Stimulated activated CD8-positive, alpha-beta memory T cell treated with anti-CD3 and anti-CD28 coated beads, Interleukin-2, amount 100 ng/mL, for 48 hours (primary cell): ENCODE measurements around the gene CRHR1.

ENCODE experiments used
- DNase-seq, 2 donors: peaks; one replicate each; pipeline ENCODE4 v3.0.0-alpha.2; 2020; ENCODE audit warnings: low read depth in 2 of 2

Gene CRHR1

GRCh38 chr17:45867702-45868101 lies 83.6 kb downstream of the CRHR1 start:
- no peak for DNase-seq

- DNase-seq = no peak
These were observed 84.2 kb downstream of the CRHR1 start for GRCh38 chr17:45868276-45868675.

GRCh38 chr17:45869676-45870341 lies 85.7 kb downstream of the CRHR1 start:
- DNase-seq = no peak

GRCh38 chr17:45870342-45870974 lies 86.3 kb downstream of the CRHR1 start:
- DNase-seq = no peak

GRCh38 chr17:45871718-45872117 lies 87.6 kb downstream of the CRHR1 start:
- DNase-seq = no peak

- no peak for DNase-seq
These were observed 89.6 kb downstream of the CRHR1 start for GRCh38 chr17:45873728-45874127.

- DNase-seq = no peak
These were observed 90.0 kb downstream of the CRHR1 start for GRCh38 chr17:45874151-45874550.

GRCh38 chr17:45876539-45876938 lies 92.4 kb downstream of the CRHR1 start:
- DNase-seq = no peak

GRCh38 chr17:45877467-45877866 lies 93.3 kb downstream of the CRHR1 start:
- no peak for DNase-seq

GRCh38 chr17:45883063-45883462 lies 98.9 kb downstream of the CRHR1 start:
- no peak for DNase-seq
